Stimulated activated CD4-positive, alpha-beta T cell treated with anti-CD3 and anti-CD28 coated beads, Interleukin-4, amount 100 ng/mL, for 24 hours (primary cell): ENCODE measurements around the gene ERBB4.

ENCODE experiments used
- DNase-seq: peaks from one replicate; pipeline ENCODE4 v3.0.0-alpha.2; 2020

ERBB4 gene

GRCh38 chr2:212427638-212428037 lies 111.0 kb downstream of the ERBB4 start:
- DNase-seq: no peak

DNA sequence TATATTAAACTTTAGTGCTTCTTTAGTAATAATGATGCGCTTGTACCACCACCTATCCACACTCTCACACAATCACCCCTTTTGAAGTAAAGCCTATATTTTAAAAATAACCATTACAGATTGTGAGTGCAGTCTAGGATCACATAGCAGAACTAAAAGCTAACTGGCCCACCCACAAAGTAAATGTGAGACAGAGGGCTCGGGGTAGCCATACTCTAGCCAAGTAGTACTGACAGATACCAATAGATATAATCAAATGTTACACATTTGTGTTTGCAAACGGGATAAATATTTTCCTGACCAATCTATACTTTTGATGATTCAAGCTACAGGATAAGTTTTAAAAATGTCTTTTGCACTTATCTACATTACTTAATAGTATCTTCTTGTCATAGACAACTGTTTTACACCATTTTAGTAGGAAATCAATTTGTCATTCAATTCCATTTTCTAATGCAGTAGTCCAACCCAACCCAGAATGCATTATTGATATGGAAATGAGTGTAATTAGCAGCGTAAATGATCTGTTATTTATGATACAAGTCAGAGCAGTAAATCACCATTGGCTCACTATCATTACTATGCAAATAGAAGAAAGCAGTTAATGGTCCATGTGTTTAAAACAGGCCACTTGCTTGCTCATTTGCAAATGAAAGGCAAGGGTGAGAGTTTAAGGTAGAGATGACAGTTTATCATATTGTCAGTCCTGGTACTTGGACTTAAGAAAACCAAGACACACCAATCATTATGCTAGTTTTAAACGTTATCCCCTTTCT lies 111.8 kb downstream of the ERBB4 start:
- no peak for DNase-seq

DNA sequence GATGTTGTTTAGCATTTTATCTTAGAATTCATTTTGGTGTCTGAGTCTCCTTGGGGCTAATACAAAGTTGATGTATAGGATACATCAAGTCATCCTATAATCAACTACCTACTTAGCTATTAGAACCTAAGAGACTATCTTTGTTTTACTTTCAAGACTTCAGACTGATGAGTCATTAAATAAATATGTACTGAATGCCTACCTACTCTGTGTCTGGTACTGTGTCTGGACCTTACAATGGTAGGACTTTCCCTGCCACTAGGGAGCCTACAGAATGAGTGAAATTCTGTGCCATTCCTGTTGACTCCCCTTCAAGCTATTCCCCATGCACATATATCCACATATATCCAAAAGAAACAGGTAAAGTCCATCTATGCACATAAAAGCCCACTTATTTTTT lies 114.5 kb downstream of the ERBB4 start:
- no peak for DNase-seq

GRCh38 chr2:212423089-212423488 lies 115.5 kb downstream of the ERBB4 start:
- no peak for DNase-seq

DNA sequence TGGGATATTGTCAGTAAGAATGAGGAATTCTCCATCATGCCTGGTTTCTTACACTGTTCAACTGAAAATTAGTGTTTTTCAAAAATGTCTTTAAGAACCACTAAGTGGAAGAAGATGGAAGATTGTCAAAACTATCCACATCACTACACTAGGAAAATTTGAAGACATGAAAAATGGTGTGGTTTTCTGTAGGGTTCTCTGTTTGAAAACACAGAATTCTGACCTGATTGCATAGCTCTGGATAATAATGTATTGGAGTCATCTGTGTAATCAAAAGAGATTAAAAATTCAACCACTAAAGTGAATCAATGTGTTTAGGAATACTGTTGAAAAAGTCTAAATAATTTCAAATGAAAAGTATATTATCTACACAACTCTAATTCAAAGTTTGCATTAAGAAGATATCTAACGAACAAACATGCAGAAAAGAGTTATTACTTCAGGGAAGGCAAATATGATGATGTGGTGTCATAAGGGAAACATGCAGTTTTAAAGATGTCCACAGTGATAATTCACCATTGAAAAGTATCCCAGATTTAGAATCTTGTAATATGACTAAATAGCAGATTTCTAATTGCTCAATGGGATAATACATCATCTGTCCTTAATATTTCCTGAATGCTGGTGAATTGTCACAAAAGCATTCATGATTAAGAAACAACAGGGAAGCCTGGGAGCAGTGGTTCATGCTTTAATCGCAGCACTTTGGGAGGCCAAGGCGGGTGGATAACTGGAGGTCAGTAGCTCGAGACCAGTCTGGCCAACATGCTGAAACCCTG lies 116.9 kb downstream of the ERBB4 start:
- DNase-seq: no peak

- DNase-seq: no peak
These were observed 122.5 kb downstream of the ERBB4 start for GRCh38 chr2:212416086-212416485.

DNA sequence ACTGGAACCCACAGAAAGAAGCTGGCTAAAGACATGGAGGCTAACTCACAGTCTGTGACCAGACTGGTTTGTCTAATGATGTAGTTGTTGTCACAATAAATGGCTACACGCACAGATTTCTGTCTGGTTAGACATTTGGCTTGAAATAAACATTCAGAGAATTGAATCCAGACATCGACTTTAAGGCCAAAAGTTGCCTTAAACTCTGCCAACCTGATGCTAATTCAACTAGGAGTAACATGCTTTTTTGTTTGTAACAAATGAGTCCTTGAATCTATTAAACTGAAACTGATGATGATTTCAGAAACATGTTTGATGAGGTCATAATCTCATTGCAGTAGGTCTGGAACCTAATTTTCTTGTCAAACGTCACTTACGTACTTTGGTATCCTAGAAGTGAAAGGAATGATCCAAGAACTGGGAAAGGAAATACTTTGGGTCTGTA lies 123.8 kb downstream of the ERBB4 start:
- DNase-seq: no peak

GRCh38 chr2:212409560-212409959 lies 129.0 kb downstream of the ERBB4 start:
- no peak for DNase-seq

- DNase-seq: no peak
These were observed 130.1 kb downstream of the ERBB4 start for GRCh38 chr2:212408524-212408923.

- DNase-seq: no peak
These were observed 131.9 kb downstream of the ERBB4 start for GRCh38 chr2:212406716-212407115.

GRCh38 chr2:212402316-212402715 lies 136.3 kb downstream of the ERBB4 start:
- DNase-seq: no peak

GRCh38 chr2:212398316-212398715 lies 140.3 kb downstream of the ERBB4 start:
- no peak for DNase-seq

DNA sequence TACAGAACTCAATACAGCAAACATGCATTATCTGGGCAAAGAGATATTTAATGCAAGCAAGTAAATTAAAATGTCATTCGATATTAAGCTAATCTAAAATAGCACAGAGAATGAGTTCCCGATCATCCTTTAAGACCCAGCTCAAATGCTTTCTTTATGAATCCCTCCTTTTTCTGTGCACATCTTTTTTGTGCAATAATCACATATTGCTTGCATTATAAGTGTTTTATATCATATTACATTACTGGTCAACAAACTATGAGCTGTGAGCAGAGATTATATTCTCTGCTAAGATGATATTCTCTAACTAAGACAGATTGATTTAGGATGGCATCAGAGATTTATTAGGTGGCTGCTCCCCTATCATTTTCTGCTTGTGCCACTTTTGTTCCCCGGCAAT lies 146.1 kb downstream of the ERBB4 start:
- no peak for DNase-seq

DNA sequence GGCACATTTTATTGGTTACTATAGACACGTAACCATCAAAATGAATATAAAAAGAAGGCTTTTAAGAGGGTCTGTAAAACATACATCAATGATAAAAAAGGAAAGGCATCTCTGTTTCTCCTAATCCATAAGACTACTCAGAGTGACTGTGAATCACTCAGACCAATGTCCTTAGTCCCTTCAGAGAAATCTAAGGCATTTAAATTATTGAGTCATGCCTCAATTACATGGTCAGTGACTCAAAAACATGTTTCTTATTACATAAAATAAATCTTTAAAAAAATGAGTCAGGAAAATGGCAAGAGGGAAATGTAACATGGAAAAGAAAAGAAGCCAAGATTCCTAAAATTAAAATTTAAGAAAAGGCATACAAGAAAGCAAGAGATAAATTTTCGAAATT lies 146.6 kb downstream of the ERBB4 start:
- no peak for DNase-seq

- DNase-seq: no peak
These were observed 151.5 kb downstream of the ERBB4 start for GRCh38 chr2:212387146-212387545.

- no peak for DNase-seq
These were observed 153.4 kb downstream of the ERBB4 start for GRCh38 chr2:212385241-212385640.

DNA sequence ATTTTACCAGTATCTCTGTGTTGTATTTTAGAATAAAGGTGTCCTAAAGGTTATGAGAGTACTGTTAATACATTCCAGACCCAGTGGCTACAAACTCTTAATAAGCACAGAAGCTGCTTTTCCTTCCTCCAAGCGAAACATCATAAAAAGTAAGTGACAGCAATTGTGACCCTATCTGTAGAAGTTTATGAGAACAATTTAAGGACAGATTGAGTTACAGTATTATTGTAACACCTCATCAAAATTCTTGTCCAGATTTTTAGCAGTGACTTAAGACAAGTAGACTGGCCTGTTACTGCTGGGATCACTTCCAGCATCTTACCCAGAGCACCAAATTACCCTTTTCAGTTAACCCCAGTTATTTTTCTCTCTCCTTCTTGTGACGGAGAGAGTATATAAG lies 154.6 kb downstream of the ERBB4 start:
- DNase-seq: no peak

- no peak for DNase-seq
These were observed 157.0 kb downstream of the ERBB4 start for GRCh38 chr2:212381428-212382102.

- DNase-seq: no peak
These were observed 159.5 kb downstream of the ERBB4 start for GRCh38 chr2:212379103-212379502.

GRCh38 chr2:212367431-212367830 lies 171.2 kb downstream of the ERBB4 start:
- DNase-seq: no peak

- DNase-seq: no peak
These were observed 174.3 kb downstream of the ERBB4 start for GRCh38 chr2:212364112-212364985.

DNA sequence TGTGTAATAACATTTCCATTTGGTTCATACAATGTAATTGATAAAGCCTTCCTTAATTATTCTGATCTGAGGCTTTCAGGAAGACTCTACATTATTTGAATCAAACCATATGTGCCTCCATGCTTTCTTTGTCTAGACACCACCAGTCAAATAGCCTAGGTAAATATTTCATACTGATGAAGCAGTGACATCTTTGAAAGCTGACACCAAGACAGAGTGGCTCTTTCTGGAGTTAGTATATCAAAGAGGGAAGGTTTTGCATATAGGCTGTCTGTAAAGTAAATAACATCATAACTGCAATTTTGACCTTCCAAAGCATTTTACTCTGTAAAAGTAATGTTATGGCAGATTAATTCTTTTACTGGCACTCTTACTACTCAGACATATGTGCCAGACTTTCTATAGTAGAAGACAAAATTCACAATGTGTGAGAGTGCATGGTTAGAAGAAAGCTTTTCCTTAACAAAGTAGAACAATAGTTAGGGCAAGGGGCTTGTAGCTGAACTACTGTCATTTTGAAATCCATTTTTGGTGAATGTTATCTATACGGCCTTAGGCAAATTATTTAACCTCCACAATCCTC lies 177.3 kb downstream of the ERBB4 start:
- DNase-seq: no peak
